Adrenal gland (tissue), 5 donors: ENCODE data around the gene ATF3.

Experiments used
- CTCF ChIP-seq, 6 experiments: fragments of 450-650 bp in 4 of 6; fragments of 200-600 bp in 2 of 6; sonication (generic) in 1 of 6; IDR thresholded peaks; 1 replicate in 5 of 6; 2 replicates in 1 of 6; pipeline versions ENCODE4 v1.5.1 to v1.8.0; 2016 to 2021; ENCODE audit warnings: antibody characterized with exemption in 6 of 6, mild to moderate bottlenecking in 2 of 6, moderate library complexity in 1 of 6
- POLR2A ChIP-seq, 2 donors: fragments of 450-650 bp; IDR thresholded peaks; one replicate each; pipeline ENCODE4 v1.6.1; 2017; ENCODE audit warnings: antibody characterized with exemption in 2 of 2, mild to moderate bottlenecking in 2 of 2, moderate library complexity in 1 of 2
- donor health status: DM: no; HTN: no; CAD: no.

- TF ChIP-seq CTCF (IDR thresholded peaks at IDR 0.05) (no peak), POLR2A (IDR thresholded peaks at IDR 0.05) (no peak)
Measured at GRCh38 chr1:212635141-212635631, 26.6 kb downstream of the ATF3 start.
